A673 (cell line): ENCODE results near the gene SUFU.

Source experiments
- EZH2 ChIP-seq: fragments of 200-600 bp; sonication (generic); IDR thresholded peaks from 2 replicates; pipeline ENCODE4 v1.6.1; 2017; ENCODE audit warnings: borderline replicate concordance, low read depth, mild to moderate bottlenecking, mixed read lengths, antibody characterized with exemption, low read length; ENCODE audit not compliant: poor library complexity, severe bottlenecking
- TF ChIP-seq, protein P1 (sequence below): fragments of 300-800, 200-600 bp; sonication (generic); conservative IDR thresholded peaks from 2 replicates; pipeline ENCODE4 v1.5.1; 2017; ENCODE audit warnings: low read depth, mild to moderate bottlenecking, antibody characterized with exemption, low read length, moderate library complexity, mixed read lengths

DNA sequence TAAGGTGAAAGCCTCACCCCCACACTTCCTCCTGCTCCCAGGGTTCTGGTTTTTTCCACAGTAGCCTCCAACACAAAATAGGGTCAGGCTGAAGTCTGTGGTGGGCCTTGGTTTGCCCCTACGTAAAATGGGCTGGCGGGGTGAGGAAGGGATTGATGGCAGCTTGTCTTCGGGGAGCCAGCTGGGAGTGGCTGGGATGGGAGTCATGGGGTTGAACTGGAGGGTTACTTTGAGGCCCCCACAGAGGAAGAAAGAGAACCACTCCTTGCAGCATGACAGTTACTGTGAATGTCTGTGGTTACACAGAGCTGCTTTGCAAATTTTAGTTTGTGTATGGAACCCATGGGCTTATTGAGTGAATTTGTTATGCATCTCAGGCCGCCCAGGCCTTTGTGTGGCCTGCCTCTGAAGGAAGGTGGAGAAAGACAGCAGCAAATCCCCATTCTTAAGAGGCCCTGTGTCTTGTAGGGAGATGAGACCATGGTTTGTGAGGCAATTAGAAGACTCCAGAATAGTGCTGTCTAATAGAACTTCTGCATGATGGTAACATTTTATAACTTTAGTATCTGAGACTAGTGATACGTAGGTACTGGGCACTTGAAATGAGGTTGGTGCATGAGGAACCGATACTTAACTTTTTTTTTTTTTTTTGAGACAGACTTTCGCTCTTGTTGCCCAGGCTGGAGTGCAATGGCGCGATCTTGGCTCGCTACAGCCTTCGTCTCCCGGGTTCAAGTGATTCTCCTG lies 148.6 kb downstream of the SUFU start:
- TF ChIP-seq, protein P1, sequence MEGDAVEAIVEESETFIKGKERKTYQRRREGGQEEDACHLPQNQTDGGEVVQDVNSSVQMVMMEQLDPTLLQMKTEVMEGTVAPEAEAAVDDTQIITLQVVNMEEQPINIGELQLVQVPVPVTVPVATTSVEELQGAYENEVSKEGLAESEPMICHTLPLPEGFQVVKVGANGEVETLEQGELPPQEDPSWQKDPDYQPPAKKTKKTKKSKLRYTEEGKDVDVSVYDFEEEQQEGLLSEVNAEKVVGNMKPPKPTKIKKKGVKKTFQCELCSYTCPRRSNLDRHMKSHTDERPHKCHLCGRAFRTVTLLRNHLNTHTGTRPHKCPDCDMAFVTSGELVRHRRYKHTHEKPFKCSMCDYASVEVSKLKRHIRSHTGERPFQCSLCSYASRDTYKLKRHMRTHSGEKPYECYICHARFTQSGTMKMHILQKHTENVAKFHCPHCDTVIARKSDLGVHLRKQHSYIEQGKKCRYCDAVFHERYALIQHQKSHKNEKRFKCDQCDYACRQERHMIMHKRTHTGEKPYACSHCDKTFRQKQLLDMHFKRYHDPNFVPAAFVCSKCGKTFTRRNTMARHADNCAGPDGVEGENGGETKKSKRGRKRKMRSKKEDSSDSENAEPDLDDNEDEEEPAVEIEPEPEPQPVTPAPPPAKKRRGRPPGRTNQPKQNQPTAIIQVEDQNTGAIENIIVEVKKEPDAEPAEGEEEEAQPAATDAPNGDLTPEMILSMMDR, result no peak
- no peak for TF ChIP-seq EZH2
